Omental fat pad (tissue), 4 donors: ENCODE results near the gene P4HTM. TPM values are rescaled to one million over a fixed set of nuclear protein-coding genes. Genes with fewer than 3 reads are reported as not detected.

ENCODE experiments used
- ATAC-seq: fragments of 150-250 bp; one replicate; pipeline ENCODE4 v1.9.1; 2016; ENCODE audit warnings: mild to moderate bottlenecking, moderate library complexity; ENCODE audit not compliant: low FRiP score
- DNase-seq: peaks from one replicate; pipeline ENCODE4 v3.0.0-alpha.2; 2019; ENCODE audit warnings: low spot score
- CTCF ChIP-seq, 3 donors: fragments of 450-650 bp; IDR thresholded peaks; one replicate each; pipeline ENCODE4 v1.5.1; 2016 to 2017; ENCODE audit warnings: antibody characterized with exemption in 3 of 3, mild to moderate bottlenecking in 3 of 3, moderate library complexity in 2 of 3
- total RNA-seq, 4 donors: library from RNA; depleted of rRNA; stranded (reverse); fragments of >200 nt; gene quantifications; one replicate each; pipeline ENCODE4 v1.1.0, GENCODE V29; 2016

The P4HTM gene
- total RNA-seq, 4 donors from 2014 or later: 25.7 to 43.1 (median 28.2) TPM

GRCh38 chr3:48952510-48953118 is 37.4 kb upstream of the P4HTM start:
- no peak for TF ChIP-seq CTCF (IDR thresholded peaks at IDR 0.05)
- no peak for ATAC-seq
- DNase-seq: no peak

GRCh38 chr3:48957006-48957705 is 32.9 kb upstream of the P4HTM start:
- DNase-seq (no peak), ATAC-seq (no peak)
- TF ChIP-seq CTCF (IDR thresholded peaks at IDR 0.05): no peak

GRCh38 chr3:48960841-48961413 is 29.1 kb upstream of the P4HTM start:
- no peak for ATAC-seq
- DNase-seq: no peak
- no peak for TF ChIP-seq CTCF (IDR thresholded peaks at IDR 0.05)

- ATAC-seq: no peak
These were observed 27.7 kb upstream of the P4HTM start for GRCh38 chr3:48962340-48962739.

GRCh38 chr3:48962939-48963338 is 27.1 kb upstream of the P4HTM start:
- TF ChIP-seq CTCF (IDR thresholded peaks at IDR 0.05): no peak
- DNase-seq (no peak), ATAC-seq (no peak)

More at GRCh38 chr3:48962340-48962739, 27.7 kb upstream of the P4HTM start:
- TF ChIP-seq CTCF (IDR thresholded peaks at IDR 0.05): no peak
- DNase-seq: no peak

GRCh38 chr3:48963591-48963990 is 26.4 kb upstream of the P4HTM start:
- TF ChIP-seq CTCF (IDR thresholded peaks at IDR 0.05): no peak

More at GRCh38 chr3:48963591-48963990, 26.4 kb upstream of the P4HTM start:
- no peak for ATAC-seq
- no peak for DNase-seq
